Testis (tissue), 2 donors: ENCODE data around the gene RETN.

Experiments
- POLR2A ChIP-seq: fragments of 450-650 bp; IDR thresholded peaks from one replicate; pipeline ENCODE4 v1.6.1; 2017; ENCODE audit warnings: antibody characterized with exemption, mild to moderate bottlenecking, moderate library complexity
- TF ChIP-seq, protein P1 (sequence below), 3 experiments: fragments of 450-650 bp in 2 of 3; fragments of 200-600 bp in 1 of 3; sonication (generic) in 1 of 3; IDR thresholded peaks; one replicate each; pipeline ENCODE4 v1.5.1; 2016 to 2019; ENCODE audit warnings: antibody characterized with exemption in 3 of 3, mild to moderate bottlenecking in 2 of 3, moderate library complexity in 1 of 3

DNA sequence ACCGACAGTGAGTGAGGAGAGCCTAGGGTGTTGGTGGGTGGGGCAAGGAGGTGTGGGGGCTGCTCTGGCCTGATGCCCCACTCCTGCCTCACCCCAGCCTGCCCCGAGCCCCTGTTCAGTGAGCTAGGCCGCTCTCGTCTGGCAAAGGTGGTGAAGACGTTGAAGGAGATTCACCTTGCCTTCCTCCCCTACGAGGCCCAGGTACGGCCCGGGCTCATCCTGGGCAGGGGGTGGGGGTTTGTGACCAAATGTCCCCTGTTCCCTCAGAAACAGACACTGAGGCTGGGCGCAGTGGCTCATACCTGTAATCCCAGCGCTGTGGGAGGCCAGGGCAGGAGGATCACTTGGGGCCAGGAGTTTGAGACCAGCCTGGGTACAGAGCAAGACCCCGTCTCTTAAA is 28.0 kb upstream of the RETN start:
- no peak for TF ChIP-seq POLR2A
- TF ChIP-seq, protein P1, sequence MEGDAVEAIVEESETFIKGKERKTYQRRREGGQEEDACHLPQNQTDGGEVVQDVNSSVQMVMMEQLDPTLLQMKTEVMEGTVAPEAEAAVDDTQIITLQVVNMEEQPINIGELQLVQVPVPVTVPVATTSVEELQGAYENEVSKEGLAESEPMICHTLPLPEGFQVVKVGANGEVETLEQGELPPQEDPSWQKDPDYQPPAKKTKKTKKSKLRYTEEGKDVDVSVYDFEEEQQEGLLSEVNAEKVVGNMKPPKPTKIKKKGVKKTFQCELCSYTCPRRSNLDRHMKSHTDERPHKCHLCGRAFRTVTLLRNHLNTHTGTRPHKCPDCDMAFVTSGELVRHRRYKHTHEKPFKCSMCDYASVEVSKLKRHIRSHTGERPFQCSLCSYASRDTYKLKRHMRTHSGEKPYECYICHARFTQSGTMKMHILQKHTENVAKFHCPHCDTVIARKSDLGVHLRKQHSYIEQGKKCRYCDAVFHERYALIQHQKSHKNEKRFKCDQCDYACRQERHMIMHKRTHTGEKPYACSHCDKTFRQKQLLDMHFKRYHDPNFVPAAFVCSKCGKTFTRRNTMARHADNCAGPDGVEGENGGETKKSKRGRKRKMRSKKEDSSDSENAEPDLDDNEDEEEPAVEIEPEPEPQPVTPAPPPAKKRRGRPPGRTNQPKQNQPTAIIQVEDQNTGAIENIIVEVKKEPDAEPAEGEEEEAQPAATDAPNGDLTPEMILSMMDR (IDR thresholded peaks at IDR 0.05) = no peak
